Limb (tissue), 2 donors: ENCODE results near the gene ADCYAP1R1.

Source experiments
- DNase-seq, 2 donors: peaks; one replicate each; pipeline ENCODE4 v3.0.0-alpha.2; 2016; ENCODE audit errors: extremely low spot score in 2 of 2

Gene ADCYAP1R1

DNA sequence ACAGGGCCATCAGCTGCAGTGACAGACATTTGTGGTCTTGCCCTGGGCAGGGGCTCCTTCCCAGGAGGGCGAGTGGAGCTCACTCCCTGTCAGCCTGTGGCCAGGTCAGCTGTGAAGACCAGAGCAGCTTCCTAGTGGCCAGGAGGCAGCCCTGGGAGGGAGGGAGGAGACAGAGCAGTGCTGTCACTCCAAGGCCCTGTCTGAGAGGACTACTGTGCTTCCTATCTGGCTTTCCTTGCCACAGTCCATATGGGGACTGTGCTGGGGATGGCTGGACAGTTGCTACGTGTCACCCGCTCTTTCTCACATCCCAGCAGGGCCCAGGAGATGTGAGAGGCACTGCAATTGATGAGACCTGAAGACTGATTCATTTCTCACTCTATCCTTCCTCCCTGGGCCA, 15.2 kb upstream of the ADCYAP1R1 start:
- no peak for DNase-seq

DNA sequence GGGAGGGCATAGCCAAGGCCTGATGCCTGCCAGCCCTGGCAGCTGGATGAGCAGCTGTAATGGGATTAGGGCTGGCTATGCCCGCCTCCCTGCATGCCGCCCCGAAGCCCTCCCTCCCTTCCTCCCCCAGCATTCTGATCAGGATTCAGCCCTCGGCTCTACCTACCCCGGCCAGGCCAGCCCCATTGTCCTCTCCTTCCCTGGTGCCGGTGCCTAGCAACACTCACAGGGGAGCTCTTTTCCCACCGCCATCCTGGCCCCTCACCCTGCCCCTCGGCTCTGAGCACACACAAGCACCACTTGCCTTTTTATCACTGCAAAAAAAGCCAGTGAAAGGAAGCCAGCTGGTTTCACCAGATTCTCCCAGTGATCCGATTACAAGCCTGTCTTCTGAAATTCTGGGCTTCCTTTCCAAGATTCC, 9.0 kb upstream of the ADCYAP1R1 start:
- peak; percentile 51 to 72 for DNase-seq

DNA sequence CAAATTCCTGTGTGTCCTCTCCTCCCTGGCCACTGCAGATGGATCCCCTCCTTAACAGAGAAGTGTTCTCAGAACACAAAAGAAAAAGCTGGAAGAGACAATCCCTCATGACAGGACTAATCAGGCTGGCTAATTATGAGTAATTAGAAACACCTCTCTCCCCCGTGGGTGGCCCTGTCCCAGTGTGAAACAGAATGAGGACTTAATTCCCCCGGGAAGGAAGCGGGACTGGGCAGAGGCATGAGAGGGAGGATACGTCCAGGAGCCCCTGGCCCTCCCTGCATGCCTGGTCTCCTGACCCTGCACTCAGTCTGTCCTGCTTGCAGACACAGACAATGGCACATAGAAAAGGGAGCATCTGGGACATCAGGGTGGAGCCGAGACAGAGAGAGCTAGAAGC, 7.6 kb upstream of the ADCYAP1R1 start:
- no peak for DNase-seq

DNA sequence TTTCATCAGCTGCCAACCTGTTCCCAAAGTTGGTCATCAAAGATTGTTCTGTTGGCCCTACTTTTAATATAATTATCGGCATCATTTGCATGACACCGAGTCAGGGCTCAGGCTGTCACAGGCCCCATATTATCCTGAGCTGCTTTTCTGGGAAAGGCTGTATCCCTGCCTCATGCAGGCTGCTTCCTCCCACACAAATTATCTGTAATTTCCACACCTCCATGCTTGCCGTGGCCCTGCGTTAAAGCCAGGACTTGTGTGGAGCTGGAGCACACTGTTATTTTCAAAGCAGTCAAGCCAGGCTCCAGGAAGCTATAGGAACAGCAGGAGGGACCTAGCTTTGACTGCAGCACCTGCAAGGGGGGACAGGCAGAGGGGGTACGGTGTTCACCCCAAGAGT, 5.4 kb upstream of the ADCYAP1R1 start:
- DNase-seq: no peak

DNA sequence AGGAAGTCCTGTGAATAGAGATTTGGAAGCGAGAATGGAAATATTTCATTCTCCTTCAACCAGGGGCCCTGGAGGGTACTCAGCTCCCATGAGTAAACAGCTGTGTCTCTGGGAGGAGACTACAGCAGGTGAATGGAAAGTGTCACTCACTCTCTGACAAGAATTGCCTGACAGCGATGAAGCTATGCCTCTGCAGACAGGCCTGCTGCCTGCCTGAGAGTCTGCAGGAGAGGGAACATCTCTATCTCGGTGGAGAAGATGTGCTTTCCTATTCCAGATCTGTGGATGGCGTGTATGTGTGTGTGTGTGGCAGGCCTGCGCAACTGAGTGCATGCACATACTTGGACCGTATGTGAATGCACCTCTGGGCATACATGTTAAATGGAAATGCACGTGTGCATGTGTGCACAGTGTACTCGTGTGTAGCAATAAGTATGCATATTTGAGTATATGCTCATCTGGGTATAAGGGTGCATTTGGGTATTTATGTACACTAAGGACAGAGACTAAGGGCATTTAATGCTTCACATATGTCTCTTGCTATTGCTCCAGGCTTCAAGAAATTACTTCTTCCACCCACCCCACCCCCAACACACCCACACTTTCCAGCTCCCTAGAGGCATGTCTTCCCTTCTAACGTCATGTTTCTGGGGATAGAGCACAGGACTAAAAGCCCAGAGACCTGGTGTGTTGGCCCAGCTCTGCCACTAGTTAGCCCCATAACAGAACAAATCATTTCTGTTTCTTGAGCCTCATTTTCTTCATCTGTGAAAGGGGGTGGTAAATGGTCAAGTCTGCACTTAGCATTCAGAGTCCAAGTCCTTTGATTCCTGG, 4.6 kb upstream of the ADCYAP1R1 start:
- DNase-seq: no peak

DNA sequence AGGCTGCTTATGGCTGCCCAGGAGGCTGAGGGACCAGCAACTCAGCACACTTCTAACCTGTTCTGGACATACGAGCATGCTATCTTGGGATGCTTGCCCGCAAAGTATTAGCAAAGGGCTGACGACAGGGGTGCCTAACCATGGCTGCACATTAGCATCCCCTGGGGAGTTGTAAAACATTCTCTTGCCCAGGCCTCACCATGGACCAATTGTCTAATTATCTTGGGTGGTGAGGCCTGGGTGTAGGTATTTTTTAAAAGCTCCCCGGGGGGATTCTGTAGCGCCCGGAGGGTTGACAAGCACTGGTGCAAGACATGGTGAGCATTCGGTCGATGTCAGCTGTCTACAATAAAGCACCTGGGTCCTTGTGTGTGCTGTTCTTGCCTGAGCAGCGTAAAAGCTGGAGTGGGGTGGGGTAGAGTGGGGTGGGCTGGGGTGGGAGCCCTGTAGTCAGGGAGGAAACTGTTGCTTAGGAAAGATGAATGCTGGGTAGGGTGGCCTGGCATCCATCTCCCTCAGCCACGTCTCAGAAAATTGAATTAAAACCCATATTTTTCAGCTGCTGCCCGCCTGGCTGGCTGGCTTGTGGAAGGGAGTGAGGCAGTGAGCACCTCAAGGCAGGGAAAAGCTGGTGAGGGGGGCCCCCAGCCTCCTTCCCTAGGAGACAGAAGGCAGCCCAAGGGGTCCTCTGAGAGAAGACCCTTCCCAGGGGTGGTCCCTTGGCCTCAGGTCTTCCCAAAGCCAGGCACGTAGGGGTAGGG, 2.9 kb upstream of the ADCYAP1R1 start:
- no peak for DNase-seq

DNA sequence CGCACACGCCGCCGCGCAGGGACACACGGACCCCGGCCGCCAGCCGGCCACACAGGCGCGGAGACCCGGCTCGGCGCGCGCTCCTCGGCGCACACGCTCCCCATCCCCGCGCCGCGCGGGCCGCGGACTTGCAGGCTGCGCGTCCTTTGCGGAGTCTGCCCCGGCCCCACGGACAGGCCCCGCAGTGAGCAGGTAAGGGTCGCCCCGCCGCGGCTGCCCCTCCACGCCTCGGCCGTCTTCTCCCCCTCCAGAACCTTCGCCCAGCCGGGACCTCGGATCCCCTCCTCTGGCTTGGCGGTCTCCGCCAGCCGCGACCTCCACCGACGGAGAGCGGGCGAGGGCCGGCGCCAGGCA, 356 bp downstream of the ADCYAP1R1 start:
- DNase-seq: no peak

DNA sequence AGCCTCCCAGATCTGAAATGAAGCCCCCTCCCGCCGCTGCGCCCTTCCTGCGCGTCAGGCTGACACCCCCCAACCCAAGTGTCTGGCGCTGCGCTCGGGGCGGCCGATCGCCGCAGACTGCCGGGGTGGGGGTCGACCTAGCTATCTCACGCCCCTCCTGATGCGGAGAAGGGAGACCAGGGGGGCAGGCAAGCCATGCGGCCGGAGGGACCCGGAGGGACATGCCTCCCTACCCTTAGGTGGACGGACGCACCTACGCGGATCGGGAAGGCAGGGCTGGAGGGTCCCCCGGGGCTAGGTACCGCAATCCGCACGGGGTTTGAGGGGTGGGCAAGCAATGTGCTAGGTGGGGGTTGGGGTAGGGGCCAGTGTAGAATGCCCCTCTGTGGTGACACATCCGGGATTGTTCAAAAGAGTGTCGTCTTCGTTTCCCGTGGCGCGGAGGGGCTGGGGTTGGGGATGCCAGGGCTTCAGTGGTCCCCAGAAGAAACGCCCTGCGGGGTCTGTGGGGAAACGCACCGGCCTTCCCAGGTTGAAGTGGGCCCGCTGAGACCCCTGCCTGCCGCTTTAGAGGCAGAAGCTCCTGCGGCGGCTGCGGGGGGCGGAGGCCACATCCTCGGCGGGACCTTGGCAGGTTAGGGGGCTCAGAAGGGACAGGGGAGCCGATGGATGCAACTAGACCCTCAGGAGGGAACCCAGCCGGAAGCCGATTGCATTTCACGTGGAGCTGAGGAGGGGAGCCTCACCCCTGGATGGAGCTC, 913 bp downstream of the ADCYAP1R1 start:
- DNase-seq: no peak

DNA sequence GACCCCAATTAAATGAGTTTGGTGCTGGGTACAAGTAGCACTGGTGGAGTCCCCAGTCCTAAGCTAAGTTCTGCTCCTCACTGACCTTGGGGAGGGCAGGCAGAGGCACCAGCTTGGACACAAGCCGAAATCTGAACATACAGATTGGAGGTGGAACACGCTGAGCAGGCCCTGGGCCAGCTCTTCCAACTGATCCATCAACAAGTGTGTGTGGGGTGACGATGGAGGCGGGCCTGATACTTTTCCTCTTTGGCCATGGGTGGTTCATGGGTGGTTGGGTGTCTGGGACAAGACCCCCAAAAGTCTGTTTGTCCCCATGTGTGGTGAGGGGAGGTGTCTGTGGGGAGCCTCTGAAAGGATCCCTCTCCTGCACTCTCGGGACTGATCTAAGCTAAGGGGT, 1.9 kb downstream of the ADCYAP1R1 start:
- DNase-seq: no peak

DNA sequence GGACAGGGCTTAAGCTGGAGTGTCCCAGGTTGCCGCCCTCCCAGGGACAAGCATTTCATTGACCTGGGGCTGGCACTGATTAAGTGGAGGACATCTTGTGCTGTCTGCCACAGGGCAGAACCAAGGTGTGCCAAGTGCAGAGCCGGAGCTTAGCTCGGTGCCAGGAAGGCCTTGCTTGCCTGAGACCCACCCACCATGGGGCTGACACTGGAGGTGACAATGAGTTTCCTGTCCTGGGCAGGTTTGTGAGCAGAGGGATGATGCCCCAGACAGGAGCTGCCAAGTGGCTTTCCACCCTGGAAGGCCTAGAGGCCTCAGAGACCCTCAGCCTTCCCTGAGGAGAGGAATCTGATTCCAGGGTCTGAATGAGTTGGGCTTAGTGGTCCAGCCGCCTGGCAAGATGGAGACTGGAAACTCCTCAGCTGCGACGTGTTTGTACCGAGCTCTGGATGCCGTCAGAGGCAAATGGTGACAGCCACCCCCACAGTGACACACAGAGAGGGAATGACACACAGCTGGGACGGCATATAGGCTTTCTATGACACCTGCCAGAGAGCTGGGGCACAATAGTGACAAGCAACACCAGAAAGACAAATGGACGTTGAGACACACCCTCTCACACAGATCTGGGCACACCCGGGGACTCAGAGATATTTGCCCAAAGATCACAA, 2.6 kb downstream of the ADCYAP1R1 start:
- no peak for DNase-seq

DNA sequence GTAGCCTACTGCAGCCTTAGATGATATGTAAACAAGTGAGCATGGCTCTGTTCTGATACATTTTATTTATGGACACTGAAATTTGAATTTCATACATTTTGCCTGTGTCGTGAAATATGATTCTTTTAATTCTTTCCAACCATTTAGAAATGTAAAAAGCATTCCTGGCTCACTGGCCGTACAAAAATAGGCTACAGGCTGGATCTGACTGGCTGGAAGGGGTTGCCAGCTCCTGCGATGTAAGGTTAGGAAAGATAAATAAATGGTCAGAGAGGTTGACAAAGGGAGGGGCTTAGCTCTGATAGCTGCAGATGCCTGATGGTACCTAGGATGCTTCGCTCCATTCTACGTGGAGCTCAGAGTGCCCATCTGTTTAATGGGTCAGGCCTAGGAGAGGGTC, 3.4 kb downstream of the ADCYAP1R1 start:
- peak in 1 of 2 donors; percentile 20 for DNase-seq

DNA sequence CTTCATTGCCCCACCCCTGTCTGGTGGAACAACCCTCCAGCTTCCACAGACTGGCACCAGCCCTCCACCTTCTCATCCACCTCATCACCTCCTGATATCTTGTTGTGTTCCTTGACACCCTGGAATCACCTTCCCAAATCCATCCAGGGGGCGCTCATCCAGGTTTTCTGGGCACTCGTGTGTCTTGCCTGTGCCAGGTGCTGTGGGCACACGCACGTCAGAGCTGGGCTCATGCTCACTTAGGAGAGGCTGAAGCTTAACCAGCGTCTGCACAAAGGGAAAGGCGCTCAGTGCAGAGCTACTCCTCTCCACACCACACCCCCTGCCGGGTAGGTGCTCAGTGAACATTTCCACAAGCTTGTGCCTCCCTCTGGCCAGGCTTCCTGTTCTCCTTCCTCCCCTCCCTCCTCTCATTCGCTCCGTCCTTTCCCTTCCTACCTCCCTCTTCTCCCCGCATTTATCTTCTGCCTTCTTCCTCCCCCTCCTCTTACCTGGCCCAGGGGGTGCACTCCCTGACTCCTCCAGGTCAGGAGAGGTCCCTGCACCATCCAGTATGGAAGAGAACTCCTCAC, 4.8 kb downstream of the ADCYAP1R1 start:
- no peak for DNase-seq

DNA sequence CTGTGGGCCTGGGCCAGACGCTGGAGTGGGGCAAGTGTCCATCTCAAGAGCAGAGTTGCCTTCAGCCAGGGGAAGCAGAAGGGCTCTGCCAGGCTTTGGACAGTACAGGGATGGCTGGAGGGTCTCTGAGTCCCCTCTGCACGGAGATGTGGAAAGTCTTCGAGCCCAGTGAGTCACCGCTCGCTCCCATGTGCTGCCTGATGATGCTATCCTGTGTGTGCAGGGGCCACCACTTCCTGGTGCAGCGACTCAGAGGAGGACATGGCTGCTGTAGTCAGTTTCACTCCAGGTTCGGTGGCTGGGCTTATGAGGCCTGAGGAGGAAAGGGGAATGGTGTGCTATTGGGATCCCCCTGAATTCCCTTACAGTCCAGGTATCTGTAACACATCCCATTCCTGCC, 6.0 kb downstream of the ADCYAP1R1 start:
- no peak for DNase-seq

DNA sequence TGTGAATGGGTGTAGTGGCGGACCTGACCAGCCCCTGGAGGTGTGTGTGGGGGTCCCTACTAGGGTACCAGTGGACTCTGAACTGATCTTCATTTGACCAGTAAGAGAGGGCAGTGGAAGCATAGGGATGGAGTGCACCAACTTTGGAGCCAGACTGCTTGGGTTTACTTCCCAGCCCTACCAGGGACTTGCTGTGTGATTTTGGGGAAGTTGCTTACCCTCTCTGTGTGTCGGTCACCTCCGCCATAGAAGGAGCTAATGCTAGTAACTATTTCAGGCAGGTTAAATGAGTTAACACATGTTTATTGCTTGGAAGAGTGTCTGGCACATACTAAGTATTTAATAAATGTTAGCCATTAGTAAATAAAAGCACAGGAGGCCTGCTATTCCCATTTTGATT, 6.6 kb downstream of the ADCYAP1R1 start:
- DNase-seq: no peak

DNA sequence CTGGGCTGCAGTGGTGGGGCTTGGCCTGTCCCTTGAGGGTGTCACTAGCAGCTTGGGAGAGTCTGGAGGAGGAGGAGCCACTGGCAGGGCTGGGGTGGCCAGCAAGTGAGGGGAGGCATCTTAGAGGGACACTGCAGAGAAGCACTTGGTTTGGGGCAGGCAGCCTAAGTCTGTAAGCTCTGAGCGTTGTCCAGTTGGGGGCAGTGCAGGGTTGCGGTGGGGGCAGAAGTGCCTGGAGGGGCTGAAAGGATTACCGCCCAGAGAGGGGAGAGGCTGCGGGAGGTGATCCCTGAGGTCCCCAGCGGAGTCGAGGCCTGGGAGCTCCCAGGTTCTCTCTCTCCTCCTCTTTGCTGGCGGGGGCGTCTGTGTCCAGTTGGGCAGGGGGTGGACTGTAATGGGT, 7.4 kb downstream of the ADCYAP1R1 start:
- DNase-seq: no peak

DNA sequence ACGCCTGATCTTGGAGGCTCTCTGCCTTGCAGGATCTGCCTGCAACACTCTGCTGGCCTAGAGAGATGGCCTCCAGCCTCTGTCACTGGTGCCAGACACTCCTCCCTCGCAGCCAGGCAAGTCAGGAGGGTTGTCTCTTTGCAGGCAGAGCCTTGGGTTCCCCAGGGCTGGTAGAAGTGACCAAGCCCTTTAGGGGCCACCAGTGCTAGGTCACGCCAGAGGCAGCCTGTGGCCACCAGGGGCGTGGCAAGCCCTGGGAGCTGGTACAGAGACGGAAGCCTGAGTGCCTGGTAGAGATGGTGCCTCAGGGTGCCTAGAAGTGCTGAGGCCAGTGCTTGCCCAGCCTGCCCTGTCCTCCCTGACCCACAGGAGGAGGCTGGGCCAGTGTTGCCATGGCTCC, 9.1 kb downstream of the ADCYAP1R1 start:
- no peak for DNase-seq

DNA sequence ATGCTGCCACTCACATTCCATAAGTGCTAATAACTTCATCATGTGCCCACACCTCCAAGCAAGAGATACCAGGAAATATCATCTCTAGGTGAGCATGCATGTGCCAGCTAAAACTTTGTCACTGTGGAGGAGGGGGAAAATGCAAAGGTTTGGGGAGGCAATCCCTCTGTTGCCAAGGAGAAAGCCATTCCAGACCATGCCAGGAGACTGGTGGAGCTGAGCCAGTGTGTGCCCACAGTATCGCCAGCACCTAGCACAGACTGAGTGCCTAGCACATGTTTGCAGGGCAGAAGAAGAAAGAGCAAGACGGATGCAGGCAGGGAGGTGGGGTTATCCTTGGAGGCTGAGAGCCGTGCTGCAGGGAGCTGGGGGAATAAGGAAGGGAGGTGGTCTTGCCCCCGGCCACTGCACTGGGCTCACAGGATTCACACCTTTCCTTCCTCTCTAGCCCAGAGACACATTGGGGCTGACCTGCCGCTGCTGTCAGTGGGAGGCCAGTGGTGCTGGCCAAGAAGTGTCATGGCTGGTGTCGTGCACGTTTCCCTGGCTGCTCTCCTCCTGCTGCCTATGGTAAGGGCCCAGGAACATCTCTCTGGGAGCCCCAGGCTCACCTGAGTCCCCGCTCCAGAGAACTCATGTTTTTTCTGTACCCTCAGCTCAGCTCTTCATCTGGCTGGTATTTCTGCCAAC, 10.8 kb downstream of the ADCYAP1R1 start:
- DNase-seq: no peak

DNA sequence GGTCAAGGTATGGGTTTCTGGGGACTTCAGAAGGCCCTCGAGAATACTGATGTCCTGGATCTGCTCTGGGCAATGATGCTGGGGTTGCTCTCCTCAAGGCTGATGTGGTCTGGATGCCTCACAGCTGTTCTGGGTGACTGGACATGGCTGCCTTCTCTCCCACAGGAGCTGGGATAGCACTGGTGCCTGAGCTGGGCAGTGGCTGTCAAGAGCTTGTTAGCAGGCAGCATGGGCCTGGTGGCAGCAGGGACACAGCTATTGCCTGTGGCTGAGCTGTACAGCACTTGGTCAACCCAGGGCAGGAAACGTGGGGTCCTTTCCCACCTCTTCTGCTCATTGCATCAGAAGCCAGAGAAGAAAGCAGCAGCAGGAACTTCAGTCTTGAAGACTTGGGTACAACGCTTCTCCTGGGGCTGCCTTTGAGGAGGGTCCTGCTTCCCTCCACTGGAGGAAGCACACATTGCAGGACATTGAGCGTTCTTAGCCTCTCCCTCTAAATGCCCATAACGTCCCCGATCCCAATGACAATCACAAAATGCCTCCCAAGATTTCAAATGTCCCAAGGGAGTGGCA, 13.0 kb downstream of the ADCYAP1R1 start:
- no peak for DNase-seq

DNA sequence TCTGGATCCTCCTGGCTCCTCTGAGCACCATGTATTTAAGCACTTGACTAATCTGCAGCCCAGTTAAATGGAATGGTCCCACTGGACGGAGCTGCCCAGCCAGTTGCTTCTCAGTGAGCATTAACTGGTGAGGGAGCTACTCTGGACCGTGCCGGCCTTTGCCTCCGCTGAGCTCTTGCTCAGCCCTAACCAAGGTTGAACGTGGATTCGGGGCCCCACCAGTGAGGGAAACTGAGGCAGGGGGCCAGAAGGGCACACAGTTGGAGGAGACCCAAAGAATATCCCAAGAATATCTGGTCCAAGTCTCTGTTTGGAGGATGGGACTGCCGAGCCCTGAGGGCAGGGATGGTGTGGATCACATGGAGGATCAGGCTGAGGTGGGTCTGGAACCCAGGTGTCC, 13.7 kb downstream of the ADCYAP1R1 start:
- DNase-seq: no peak

DNA sequence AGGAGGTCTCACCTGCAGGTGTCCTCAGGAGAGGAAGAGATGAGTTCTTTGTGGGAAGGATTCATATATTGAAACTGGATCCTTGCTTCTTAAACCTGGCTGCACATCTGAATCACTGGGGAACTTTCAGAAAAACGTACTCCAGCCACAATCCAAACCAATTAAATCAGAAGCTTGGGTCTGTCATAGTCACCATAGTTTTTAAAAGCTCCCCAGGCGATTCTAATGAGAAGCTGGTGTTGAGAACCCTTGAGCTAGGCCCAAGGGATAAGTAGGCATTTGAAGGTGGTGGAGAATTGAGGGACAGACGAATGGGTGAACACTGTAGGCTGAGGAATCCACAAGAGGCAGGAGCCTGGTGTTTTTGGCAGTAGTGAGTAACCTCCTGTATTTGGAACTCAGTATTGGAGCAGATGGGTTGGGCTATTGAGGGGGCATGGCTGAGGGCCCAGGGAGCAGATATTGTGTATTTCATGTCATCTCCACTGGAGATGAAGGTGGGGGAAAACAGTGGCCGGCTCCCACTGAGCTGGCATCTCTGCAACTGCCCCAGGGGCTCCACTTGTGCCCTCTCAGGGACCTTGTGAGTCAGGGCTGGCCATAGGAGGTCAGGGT, 14.5 kb downstream of the ADCYAP1R1 start:
- DNase-seq: no peak
